Mucosa of descending colon (tissue), 3 donors: ENCODE measurements around the gene STAMBP. TPM values are rescaled to one million over a fixed set of nuclear protein-coding genes. Genes with fewer than 3 reads are reported as not detected.
"Not testable (repeated sequence)": the region's sequence is repeated elsewhere in the genome, so short reads cannot be mapped to it uniquely, and the experiment has no call there.

Experiments used
- ATAC-seq: fragments of 200-7000 bp; cut with Tn5 transposase; one replicate; pipeline ENCODE4 v1.9.1; 2020; ENCODE audit warnings: mild to moderate bottlenecking, moderate library complexity
- DNase-seq, 3 donors: peaks; one replicate each; pipeline ENCODE4 v3.0.0-alpha.2; 2020
- H3K36me3 ChIP-seq: fragments of 200-600 bp; one replicate; pipeline ENCODE4 v1.8.0; 2021; ENCODE audit warnings: low read depth, mild to moderate bottlenecking
- H3K4me1 ChIP-seq: fragments of 200-600 bp; one replicate; pipeline ENCODE4 v1.8.0; 2021; ENCODE audit warnings: low read depth, mild to moderate bottlenecking
- H3K4me3 ChIP-seq: fragments of 200-600 bp; one replicate; pipeline ENCODE4 v1.8.0; 2021; ENCODE audit warnings: mild to moderate bottlenecking
- H3K9me3 ChIP-seq: fragments of 200-600 bp; one replicate; pipeline ENCODE4 v1.8.0; 2021; ENCODE audit warnings: mild to moderate bottlenecking
- CTCF ChIP-seq: fragments of 200-600 bp; IDR thresholded peaks from one replicate; pipeline ENCODE4 v1.8.0; 2022; ENCODE audit warnings: antibody characterized with exemption, mild to moderate bottlenecking
- intact Hi-C, 2 donors: fragments of 100-400 bp; cut with DNase I in 1 of 2; cut with micrococcal nuclease in 1 of 2; formaldehyde crosslinking; loops; one replicate each; pipeline versions ENCODE4 v1.11.0 to v1.11.1; 2022; cut with DNase I, micrococcal nuclease
- total RNA-seq, 3 donors: library from RNA; stranded (reverse); fragmentation: NEBNext Ultra II Directional in 2 of 3; extraction: Animal tissue kit (Norgen Biotek cat#: 25700) in 2 of 3; gene quantifications; one replicate each; pipeline versions ENCODE4 v1.2.1 to v1.2.4, GENCODE V29; 2021 to 2023
- donor health status: DM: no; HTN: no; CAD: no; lungs with moderate emphysema.
- donor health status: DM: no; HTN: no; CAD: no.
- donor health status: DM: no; HTN: yes; CAD: no.

The STAMBP gene
- total RNA-seq, 3 donors from 2014 or later: 38.9 to 47.0 (median 42.5) TPM

- intact Hi-C loops: no loop called here
- DNase-seq (no peak), ATAC-seq (no peak)
- TF ChIP-seq CTCF: no peak
- Histone ChIP-seq H3K4me1 (no peaks in the 10 kb centered on the region), H3K4me3 (no peak overlapping the region), H3K9me3 (no peaks in the 10 kb centered on the region), H3K36me3 (no peaks in the 10 kb centered on the region)
Measured at GRCh38 chr2:73885406-73885805, 56.6 kb downstream of the STAMBP start.

GRCh38 chr2:73886357-73886756 lies 57.6 kb downstream of the STAMBP start:
- ATAC-seq: no peak
- TF ChIP-seq CTCF: no peak
- H3K4me1 ChIP-seq: no peaks in the 10 kb centered on the region
- H3K4me3 ChIP-seq: no peak overlapping the region
- intact Hi-C loops: no loop called here
- no peaks in the 10 kb centered on the region for H3K9me3 ChIP-seq
- H3K36me3 ChIP-seq: no peaks in the 10 kb centered on the region
- no peak for DNase-seq

- ATAC-seq, DNase-seq, H3K4me3 ChIP-seq, H3K36me3 ChIP-seq, H3K4me1 ChIP-seq, H3K9me3 ChIP-seq, intact Hi-C loops: not testable (repeated sequence)
Measured at GRCh38 chr2:73887596-73888353, 59.0 kb downstream of the STAMBP start.

GRCh38 chr2:73888388-73888787 lies 59.6 kb downstream of the STAMBP start:
- Histone ChIP-seq H3K4me1 (no peaks in the 10 kb centered on the region), H3K4me3 (no peak overlapping the region), H3K36me3 (no peaks in the 10 kb centered on the region), H3K9me3 (no peaks in the 10 kb centered on the region)
- DNase-seq: no peak
- no peak for ATAC-seq
- TF ChIP-seq CTCF: no peak
- intact Hi-C loops: no loop called here

GRCh38 chr2:73889206-73889605 lies 60.4 kb downstream of the STAMBP start:
- no peak overlapping the region for H3K4me3 ChIP-seq
- no peaks in the 10 kb centered on the region for H3K9me3 ChIP-seq
- DNase-seq (no peak), ATAC-seq (no peak)
- no peaks in the 10 kb centered on the region for H3K4me1 ChIP-seq
- H3K36me3 ChIP-seq: no peaks in the 10 kb centered on the region
- intact Hi-C loops: no loop called here
- TF ChIP-seq CTCF: no peak

- Histone ChIP-seq H3K9me3 (no peaks in the 10 kb centered on the region), H3K36me3 (no peaks in the 10 kb centered on the region), H3K4me3 (no peak overlapping the region), H3K4me1 (no peaks in the 10 kb centered on the region)
- no peak for DNase-seq
- ATAC-seq: no peak
- TF ChIP-seq CTCF: no peak
- intact Hi-C loops: no loop called here
Measured at GRCh38 chr2:73890301-73891092, 61.7 kb downstream of the STAMBP start.
